ENCODE measurements around the gene HSBP1. TPM values are rescaled to one million over a fixed set of nuclear protein-coding genes. Genes with fewer than 3 reads are reported as not detected.

Gene HSBP1
- total RNA-seq, 2 experiments from 2014 or later, result 17.4 to 21.9 TPM

GRCh38 chr16:83837566-83837965 is 29.8 kb downstream of the HSBP1 start:
- no peak overlapping the region for H3K4me3 ChIP-seq (ENCODE audit: low read length)
- Mint-ChIP-seq H3K36me3 (ENCODE audit: low read depth) (no peaks in the 10 kb centered on the region), H3K4me3 (no peak overlapping the region), H3K9me3 (no peaks in the 10 kb centered on the region), H3K4me1 (ENCODE audit: low read depth) (peaks cover 21% of the 10 kb centered on the region), H3K27me3 (peaks cover 8% of the 10 kb centered on the region), H3K27ac (no peak overlapping the region)
- ATAC-seq (ENCODE audit: poor library complexity), result no peak
- H3K4me1 ChIP-seq (ENCODE audit: insufficient read depth, low read length), result no peaks in the 10 kb centered on the region
- no peaks in the 10 kb centered on the region for H3K9me3 ChIP-seq (ENCODE audit: control insufficient read depth in 1 of 2, insufficient read depth in 1 of 2, low read length in 2 of 2)
- TF ChIP-seq CTCF (IDR thresholded peaks at IDR 0.05), result no peak
- intact Hi-C loops (cut with DNase I, micrococcal nuclease), result no loop called here
- DNase-seq, result no peak
- peaks cover 2 to 6% of the 10 kb centered on the region in 2 experiments for H3K27me3 ChIP-seq (ENCODE audit: control insufficient read depth in 1 of 2, insufficient read depth in 2 of 2, low read length in 2 of 2)
- ChIA-PET CTCF (interaction anchor here (2.0 kb wide), 1 partner anchor 11 kb away, joined by 4 read pairs; no protein-coding TSS in a partner anchor), POLR2A (no interaction called here)
- no peaks in the 10 kb centered on the region for H3K36me3 ChIP-seq (ENCODE audit: insufficient read depth, low read length)
- no peak overlapping the region for H3K27ac ChIP-seq (ENCODE audit: low read depth in 1 of 2, low read length in 2 of 2)

GRCh38 chr16:83838151-83838550 is 30.4 kb downstream of the HSBP1 start:
- peaks cover 2 to 6% of the 10 kb centered on the region in 2 experiments for H3K27me3 ChIP-seq (ENCODE audit: control insufficient read depth in 1 of 2, insufficient read depth in 2 of 2, low read length in 2 of 2)

GRCh38 chr16:83839561-83839960 is 31.8 kb downstream of the HSBP1 start:
- H3K27me3 Mint-ChIP-seq, result peaks cover 8% of the 10 kb centered on the region
- DNase-seq, result no peak
- H3K36me3 Mint-ChIP-seq (ENCODE audit: low read depth), result no peaks in the 10 kb centered on the region
- Histone ChIP-seq H3K4me3 (ENCODE audit: low read length) (no peak overlapping the region), H3K36me3 (ENCODE audit: insufficient read depth, low read length) (no peaks in the 10 kb centered on the region), H3K27ac (ENCODE audit: low read depth in 1 of 2, low read length in 2 of 2) (no peak overlapping the region), H3K4me1 (ENCODE audit: insufficient read depth, low read length) (no peaks in the 10 kb centered on the region), H3K27me3 (ENCODE audit: control insufficient read depth in 1 of 2, insufficient read depth in 2 of 2, low read length in 2 of 2) (peaks cover 2 to 6% of the 10 kb centered on the region in 2 experiments), H3K9me3 (ENCODE audit: control insufficient read depth in 1 of 2, insufficient read depth in 1 of 2, low read length in 2 of 2) (no peaks in the 10 kb centered on the region)
- no peak overlapping the region for H3K27ac Mint-ChIP-seq
- ChIA-PET POLR2A (no interaction called here), CTCF (no interaction called here)
- TF ChIP-seq CTCF (IDR thresholded peaks at IDR 0.05), result no peak
- H3K4me3 Mint-ChIP-seq, result no peak overlapping the region
- no peaks in the 10 kb centered on the region for H3K9me3 Mint-ChIP-seq
- intact Hi-C loops (cut with DNase I, micrococcal nuclease), result no loop called here
- ATAC-seq (ENCODE audit: poor library complexity), result no peak
- peaks cover 21% of the 10 kb centered on the region for H3K4me1 Mint-ChIP-seq (ENCODE audit: low read depth)

More at GRCh38 chr16:83838151-83838550, 30.4 kb downstream of the HSBP1 start:
- Histone ChIP-seq H3K4me1 (ENCODE audit: insufficient read depth, low read length) (no peaks in the 10 kb centered on the region), H3K9me3 (ENCODE audit: control insufficient read depth in 1 of 2, insufficient read depth in 1 of 2, low read length in 2 of 2) (no peaks in the 10 kb centered on the region), H3K36me3 (ENCODE audit: insufficient read depth, low read length) (no peaks in the 10 kb centered on the region), H3K4me3 (ENCODE audit: low read length) (no peak overlapping the region), H3K27ac (ENCODE audit: low read depth in 1 of 2, low read length in 2 of 2) (no peak overlapping the region)
- H3K27ac Mint-ChIP-seq, result no peak overlapping the region
- H3K9me3 Mint-ChIP-seq, result no peaks in the 10 kb centered on the region
- H3K4me1 Mint-ChIP-seq (ENCODE audit: low read depth), result peaks cover 21% of the 10 kb centered on the region
- ATAC-seq (ENCODE audit: poor library complexity) (no peak), DNase-seq (no peak)
- H3K4me3 Mint-ChIP-seq, result no peak overlapping the region
- intact Hi-C loops (cut with DNase I, micrococcal nuclease), result no loop called here
- H3K27me3 Mint-ChIP-seq, result peaks cover 8% of the 10 kb centered on the region
- ChIA-PET CTCF (interaction anchor here (2.0 kb wide), 1 partner anchor 12 kb away, joined by 4 read pairs; no protein-coding TSS in a partner anchor), POLR2A (no interaction called here)
- no peak for TF ChIP-seq CTCF (IDR thresholded peaks at IDR 0.05)
- no peaks in the 10 kb centered on the region for H3K36me3 Mint-ChIP-seq (ENCODE audit: low read depth)

All from CD4-positive, alpha-beta T cell (primary cell).